ENCODE data around the gene OR2A12.
"Not testable (repeated sequence)": the region's sequence is repeated elsewhere in the genome, so short reads cannot be mapped to it uniquely, and the experiment has no call there.

Gene OR2A12

GRCh38 chr7:144122876-144123275, 36.8 kb downstream of the OR2A12 start, which contains the start of gene OR2A14:
TSS of gene OR2A14 (plus strand) at chr7:144123176. CDS start at chr7:144129113, 5,937 bp downstream.
- no peak for DNase-seq (ENCODE audit: low spot score)

- DNase-seq (ENCODE audit: low spot score), result peak; percentile 65
These were observed 41.7 kb downstream of the OR2A12 start for GRCh38 chr7:144127714-144128334.

DNA sequence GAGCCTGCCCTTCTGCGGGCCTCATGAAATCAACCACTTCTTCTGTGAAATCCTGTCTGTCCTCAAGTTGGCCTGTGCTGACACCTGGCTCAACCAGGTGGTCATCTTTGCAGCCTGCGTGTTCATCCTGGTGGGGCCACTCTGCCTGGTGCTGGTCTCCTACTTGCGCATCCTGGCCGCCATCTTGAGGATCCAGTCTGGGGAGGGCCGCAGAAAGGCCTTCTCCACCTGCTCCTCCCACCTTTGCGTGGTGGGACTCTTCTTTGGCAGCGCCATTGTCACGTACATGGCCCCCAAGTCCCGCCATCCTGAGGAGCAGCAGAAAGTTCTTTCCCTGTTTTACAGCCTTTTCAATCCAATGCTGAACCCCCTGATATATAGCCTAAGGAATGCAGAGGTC, 43.5 kb downstream of the OR2A12 start:
- not testable (repeated sequence) for DNase-seq (ENCODE audit: low spot score)

DNA sequence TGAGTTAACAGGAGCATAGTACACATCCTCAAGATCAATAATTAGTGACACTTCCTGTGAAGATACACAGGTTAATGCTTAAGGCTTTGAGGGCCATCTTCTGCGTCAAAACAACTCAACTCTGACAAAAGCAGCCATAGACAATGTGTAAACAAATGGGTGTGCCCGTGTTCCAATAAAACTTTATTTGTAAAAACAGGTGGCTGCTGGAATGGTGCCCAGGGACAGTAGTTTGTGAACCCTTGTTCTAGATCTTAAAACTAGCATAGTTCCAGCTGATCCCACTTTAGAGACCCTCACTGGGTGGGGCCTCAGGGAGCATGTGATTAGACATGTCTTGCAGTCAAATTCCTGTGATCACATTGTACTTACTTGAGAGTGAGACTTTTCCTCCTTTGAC, 44.7 kb downstream of the OR2A12 start:
- no peak for DNase-seq (ENCODE audit: low spot score)

- DNase-seq (ENCODE audit: low spot score), result no peak
These were observed 46.2 kb downstream of the OR2A12 start for GRCh38 chr7:144132262-144132661.

DNA sequence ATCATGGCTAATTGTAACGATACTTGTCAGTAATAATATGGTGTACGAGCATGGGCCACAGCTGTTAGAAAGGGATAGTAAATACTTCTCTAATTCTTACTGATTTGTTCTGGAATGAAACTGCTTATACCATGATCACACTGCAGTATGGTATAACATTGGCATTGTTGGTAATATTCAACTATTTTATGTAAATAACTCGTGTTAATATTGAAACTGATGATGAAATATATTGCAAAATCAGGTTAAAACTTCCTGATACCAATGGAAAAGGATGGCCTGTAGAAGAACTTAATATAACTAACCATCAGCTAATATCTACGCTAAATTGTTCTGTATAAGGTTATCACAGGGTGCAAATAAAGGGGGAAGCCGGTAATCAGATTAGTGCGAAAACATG, 47.2 kb downstream of the OR2A12 start:
- DNase-seq (ENCODE audit: low spot score), result no peak

DNA sequence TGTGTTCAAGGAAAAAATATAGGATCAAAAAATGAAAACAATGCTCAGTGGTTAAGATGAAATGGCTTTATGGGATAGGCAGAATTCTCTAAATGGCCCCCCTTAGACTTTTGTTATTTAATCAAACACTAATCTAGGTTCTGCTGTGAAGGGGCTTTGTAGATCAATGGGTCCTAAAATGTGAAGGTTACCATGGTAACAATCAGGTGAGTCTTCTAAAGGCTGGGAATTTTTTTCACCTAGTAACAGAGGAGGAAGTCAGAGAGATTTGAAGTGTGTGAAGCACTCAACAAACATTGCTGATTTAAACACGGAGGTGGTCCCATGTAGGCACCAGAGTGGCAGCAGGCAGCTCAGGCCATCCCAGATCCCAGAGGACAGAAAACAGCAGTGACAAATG, 48.0 kb downstream of the OR2A12 start:
- no peak for DNase-seq (ENCODE audit: low spot score)

DNA sequence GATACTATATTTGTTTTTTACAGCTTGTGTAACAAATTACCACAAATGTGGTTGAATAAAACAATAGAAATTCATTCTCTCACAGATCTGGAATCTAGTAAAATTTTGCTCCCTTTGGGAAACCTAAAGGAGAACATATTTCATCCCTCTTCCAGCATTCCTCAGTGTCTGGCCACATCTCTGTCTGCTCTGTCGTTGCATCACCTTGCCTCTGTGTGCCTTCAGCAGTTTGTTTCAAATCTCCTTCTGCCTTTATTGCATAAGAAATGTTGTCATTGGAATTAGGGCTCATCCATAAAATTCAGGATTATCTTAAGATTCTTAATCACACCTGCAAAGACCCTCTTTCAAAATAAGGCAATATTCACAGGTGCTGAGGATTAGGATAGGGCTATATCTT, 51.4 kb downstream of the OR2A12 start:
- DNase-seq (ENCODE audit: low spot score), result no peak

DNA sequence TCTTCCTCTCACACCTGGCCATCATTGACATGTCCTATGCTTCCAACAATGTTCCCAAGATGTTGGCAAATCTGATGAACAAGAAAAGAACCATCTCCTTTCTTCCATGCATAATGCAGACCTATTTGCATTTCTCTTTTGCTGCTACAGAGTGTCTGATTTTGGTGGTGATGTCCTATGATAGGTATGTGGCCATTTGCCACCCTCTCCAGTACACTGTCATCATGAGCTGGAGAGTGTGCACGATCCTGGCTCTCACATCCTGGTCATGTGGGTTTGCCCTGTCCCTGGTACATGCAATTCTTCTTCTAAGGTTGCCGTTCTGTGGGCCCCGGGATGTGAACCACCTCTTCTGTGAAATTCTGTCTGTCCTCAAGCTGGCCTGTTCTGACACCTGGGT, 56.1 kb downstream of the OR2A12 start:
- no peak for DNase-seq (ENCODE audit: low spot score)

- no peak for DNase-seq (ENCODE audit: low spot score)
These were observed 58.3 kb downstream of the OR2A12 start for GRCh38 chr7:144144426-144144825.

DNA sequence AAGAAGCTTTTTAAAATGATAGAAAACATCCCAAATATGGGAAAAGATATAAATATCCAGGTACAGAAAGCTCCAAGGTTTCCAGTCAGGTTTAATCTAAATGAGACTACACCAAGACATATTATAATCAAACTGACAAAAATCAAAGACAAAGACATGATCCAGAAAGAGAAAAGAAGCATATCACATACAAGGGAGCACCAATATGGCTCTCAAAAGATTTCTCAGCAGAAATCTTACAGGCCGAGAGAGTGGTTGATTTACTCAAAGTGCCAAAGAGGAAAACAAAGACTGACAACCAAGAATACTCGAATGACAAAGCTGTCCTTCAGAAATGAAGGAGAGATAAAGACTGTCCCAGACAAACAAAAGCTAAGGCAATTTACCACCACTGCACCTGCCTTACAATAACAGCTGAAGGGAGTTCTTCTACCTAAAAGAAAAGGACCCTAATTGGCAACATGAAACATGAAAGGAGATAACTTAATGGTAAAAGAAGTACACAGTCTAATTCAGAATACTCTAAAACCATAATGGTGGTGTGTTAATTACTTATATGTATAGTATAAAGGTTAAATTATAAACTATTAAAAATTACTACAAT, 62.2 kb downstream of the OR2A12 start:
- DNase-seq (ENCODE audit: low spot score), result no peak
